Measurements from ENCODE around the gene RAB24.
"Not testable (repeated sequence)": the region's sequence is repeated elsewhere in the genome, so short reads cannot be mapped to it uniquely, and the experiment has no call there.

Gene RAB24

GRCh38 chr5:177291735-177292134 lies 11.8 kb downstream of the RAB24 start:
- DNase-seq: no peak

GRCh38 chr5:177290816-177291596 lies 12.5 kb downstream of the RAB24 start:
- DNase-seq: no peak

GRCh38 chr5:177288191-177288590 lies 15.3 kb downstream of the RAB24 start:
- no peak for DNase-seq

- DNase-seq: no peak
Measured at GRCh38 chr5:177276886-177277285, 26.6 kb downstream of the RAB24 start.

- DNase-seq: no peak
Measured at GRCh38 chr5:177275883-177276282, 27.6 kb downstream of the RAB24 start.

GRCh38 chr5:177271113-177271512 lies 32.4 kb downstream of the RAB24 start:
- DNase-seq: no peak

- no peak for DNase-seq
Measured at GRCh38 chr5:177270653-177271052, 32.9 kb downstream of the RAB24 start.

- DNase-seq: no peak
Measured at GRCh38 chr5:177269976-177270375, 33.5 kb downstream of the RAB24 start.

- DNase-seq: no peak
Measured at GRCh38 chr5:177269232-177269895, 34.2 kb downstream of the RAB24 start.

- no peak for DNase-seq
Measured at GRCh38 chr5:177265395-177265794, 38.1 kb downstream of the RAB24 start.

- no peak for DNase-seq
Measured at GRCh38 chr5:177264178-177264577, 39.3 kb downstream of the RAB24 start.

- DNase-seq: no peak
Measured at GRCh38 chr5:177261510-177261909, 42.0 kb downstream of the RAB24 start.

- DNase-seq: no peak
Measured at GRCh38 chr5:177260961-177261360, 42.6 kb downstream of the RAB24 start.

GRCh38 chr5:177258711-177259110 lies 44.8 kb downstream of the RAB24 start:
- not testable (repeated sequence) for DNase-seq

- DNase-seq: no peak
Measured at GRCh38 chr5:177256296-177256695, 47.2 kb downstream of the RAB24 start.

GRCh38 chr5:177253252-177253651 lies 50.3 kb downstream of the RAB24 start:
- no peak for DNase-seq
